ENCODE measurements around the gene IQGAP2.

The IQGAP2 gene

DNA sequence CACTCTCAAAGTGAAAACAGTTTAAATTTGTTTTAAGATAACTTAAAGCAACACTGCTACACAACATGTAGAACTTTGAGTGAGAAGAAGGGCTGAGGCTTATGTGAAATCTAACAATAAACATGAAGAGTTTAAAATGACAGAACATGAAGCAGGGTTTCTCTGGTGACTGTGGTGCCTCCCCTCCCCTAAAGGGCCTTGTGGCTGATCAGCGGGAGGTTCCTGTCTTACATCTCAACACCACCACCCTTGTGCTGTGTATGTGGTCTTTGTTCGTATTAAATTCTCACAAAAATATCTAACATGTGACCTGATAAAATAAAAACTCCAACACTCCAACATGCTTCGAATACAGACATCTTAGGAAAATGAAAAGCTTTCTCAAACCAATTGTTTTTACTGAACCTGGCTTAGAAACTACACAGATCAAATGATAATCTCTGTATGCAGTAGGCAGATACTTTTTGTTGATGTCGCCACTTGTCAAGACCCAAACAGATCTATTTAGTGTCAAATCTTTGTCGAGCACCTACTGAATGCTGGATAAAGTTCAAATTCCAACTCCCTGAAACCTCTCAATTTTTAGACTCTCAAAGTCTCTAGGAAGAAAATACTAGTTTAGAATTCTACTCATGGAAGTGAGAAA, 9.9 kb upstream of the IQGAP2 start:
- DNase-seq (ENCODE audit: extremely low read depth, insufficient read length): no peak
- no peaks in the 10 kb centered on the region for H3K27me3 ChIP-seq (replicated peaks; ENCODE audit: control insufficient read depth, insufficient read depth, low read length)
- TF ChIP-seq CTCF (IDR thresholded peaks at IDR 0.05; ENCODE audit: insufficient read depth, low read length, poor library complexity, severe bottlenecking): no peak
- no peak overlapping the region for H3K4me3 ChIP-seq (replicated peaks; ENCODE audit: low read depth, low read length)
- no peaks in the 10 kb centered on the region for H3K36me3 ChIP-seq (ENCODE audit: control insufficient read depth, insufficient read depth, low read length)

DNA sequence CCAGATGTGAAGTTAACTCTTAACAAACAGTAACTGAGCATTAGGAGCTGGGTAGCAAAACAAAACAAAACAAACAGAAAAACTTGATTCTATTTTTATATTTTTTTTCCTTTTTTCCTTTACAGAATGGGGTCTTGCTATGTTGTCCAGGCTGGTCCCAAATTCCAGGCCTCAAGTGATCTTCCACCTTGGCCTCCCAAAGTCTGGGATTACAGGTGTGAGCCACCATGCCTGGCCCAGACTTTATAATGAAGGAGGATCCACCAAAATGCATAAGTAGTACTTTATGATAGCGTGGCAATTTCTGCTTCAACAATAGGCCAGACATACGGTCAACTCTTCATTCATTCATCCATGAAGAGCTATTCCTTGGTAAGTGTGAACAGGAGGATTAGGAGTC, 5.9 kb upstream of the IQGAP2 start:
- Histone ChIP-seq H3K4me3 (replicated peaks; ENCODE audit: low read depth, low read length) (no peak overlapping the region), H3K36me3 (ENCODE audit: control insufficient read depth, insufficient read depth, low read length) (no peaks in the 10 kb centered on the region), H3K27me3 (replicated peaks; ENCODE audit: control insufficient read depth, insufficient read depth, low read length) (no peaks in the 10 kb centered on the region)
- DNase-seq (ENCODE audit: extremely low read depth, insufficient read length): no peak
- TF ChIP-seq CTCF (IDR thresholded peaks at IDR 0.05; ENCODE audit: insufficient read depth, low read length, poor library complexity, severe bottlenecking): no peak

GRCh38 chr5:76399268-76399667, 3.8 kb upstream of the IQGAP2 start:
- Histone ChIP-seq H3K4me3 (replicated peaks; ENCODE audit: low read depth, low read length) (no peak overlapping the region), H3K27me3 (replicated peaks; ENCODE audit: control insufficient read depth, insufficient read depth, low read length) (no peaks in the 10 kb centered on the region), H3K36me3 (ENCODE audit: control insufficient read depth, insufficient read depth, low read length) (no peaks in the 10 kb centered on the region)
- no peak for DNase-seq (ENCODE audit: extremely low read depth, insufficient read length)
- no peak for TF ChIP-seq CTCF (IDR thresholded peaks at IDR 0.05; ENCODE audit: insufficient read depth, low read length, poor library complexity, severe bottlenecking)

GRCh38 chr5:76400466-76400865, 2.6 kb upstream of the IQGAP2 start:
- Histone ChIP-seq H3K27me3 (replicated peaks; ENCODE audit: control insufficient read depth, insufficient read depth, low read length) (no peaks in the 10 kb centered on the region), H3K4me3 (replicated peaks; ENCODE audit: low read depth, low read length) (no peak overlapping the region), H3K36me3 (ENCODE audit: control insufficient read depth, insufficient read depth, low read length) (no peaks in the 10 kb centered on the region)
- DNase-seq (ENCODE audit: extremely low read depth, insufficient read length): no peak
- TF ChIP-seq CTCF (IDR thresholded peaks at IDR 0.05; ENCODE audit: insufficient read depth, low read length, poor library complexity, severe bottlenecking): no peak

GRCh38 chr5:76401801-76402250, 1.3 kb upstream of the IQGAP2 start:
- peak; percentile 48 for DNase-seq (ENCODE audit: extremely low read depth, insufficient read length)
- no peak for TF ChIP-seq CTCF (IDR thresholded peaks at IDR 0.05; ENCODE audit: insufficient read depth, low read length, poor library complexity, severe bottlenecking)
- Histone ChIP-seq H3K27me3 (replicated peaks; ENCODE audit: control insufficient read depth, insufficient read depth, low read length) (no peaks in the 10 kb centered on the region), H3K4me3 (replicated peaks; ENCODE audit: low read depth, low read length) (peak overlapping the region; percentile 84), H3K36me3 (ENCODE audit: control insufficient read depth, insufficient read depth, low read length) (no peaks in the 10 kb centered on the region)

All from GM06990 (cell line).